Smooth muscle cell (in vitro differentiated cells): ENCODE results near the gene ZDHHC3. TPM values are rescaled to one million over a fixed set of nuclear protein-coding genes. Genes with fewer than 3 reads are reported as not detected.

ENCODE experiments used
- DNase-seq: peaks from one replicate; lab custom pipeline; 2025; ENCODE audit not compliant: unreplicated experiment; lab: John Stamatoyannopoulos, UW
- H2AFZ ChIP-seq: fragments of 200-600 bp; sonication (generic); 2 replicates; pipeline ENCODE4 v1.6.0; 2016; ENCODE audit warnings: antibody characterized with exemption, low read depth, mild to moderate bottlenecking
- H3F3A ChIP-seq: fragments of 200-600 bp; sonication (generic); 2 replicates; pipeline ENCODE4 v1.6.0; 2017; ENCODE audit warnings: antibody characterized with exemption, low read depth
- H3K27ac ChIP-seq: fragments of 200-600 bp; sonication (generic); 2 replicates; pipeline ENCODE4 v1.5.1; 2016; ENCODE audit warnings: low read depth, mild to moderate bottlenecking
- H3K27me3 ChIP-seq: fragments of 200-600 bp; sonication (generic); 2 replicates; pipeline ENCODE4 v1.6.1; 2016; ENCODE audit warnings: low read depth, mild to moderate bottlenecking
- H3K36me3 ChIP-seq: fragments of 200-600 bp; sonication (generic); 2 replicates; pipeline ENCODE4 v1.5.1; 2016; ENCODE audit warnings: low read depth
- H3K4me1 ChIP-seq: fragments of 200-600 bp; sonication (generic); 2 replicates; pipeline ENCODE4 v1.5.1; 2016; ENCODE audit warnings: low read depth
- H3K4me2 ChIP-seq: fragments of 200-600 bp; sonication (generic); 2 replicates; pipeline ENCODE4 v1.6.0; 2016; ENCODE audit warnings: mild to moderate bottlenecking
- H3K4me3 ChIP-seq: fragments of 200-600 bp; sonication (generic); 2 replicates; pipeline ENCODE4 v1.5.1; 2016; ENCODE audit warnings: mild to moderate bottlenecking
- H3K79me2 ChIP-seq: fragments of 200-600 bp; sonication (generic); 2 replicates; pipeline ENCODE4 v1.6.0; 2016; ENCODE audit warnings: low read depth, mild to moderate bottlenecking
- H3K9ac ChIP-seq: fragments of 200-600 bp; sonication (generic); 2 replicates; pipeline ENCODE4 v1.6.0; 2016; ENCODE audit warnings: low read depth
- H3K9me3 ChIP-seq: fragments of 200-600 bp; sonication (generic); replicated peaks from 2 replicates; pipeline ENCODE4 v1.5.1; 2016; ENCODE audit warnings: low read depth
- H4K20me1 ChIP-seq: fragments of 200-600 bp; sonication (generic); 2 replicates; pipeline ENCODE4 v1.6.0; 2016; ENCODE audit warnings: low read depth
- WGBS: methylation state at CpG from one replicate; pipeline ENCODE4 v1.1.7; 2016; ENCODE audit warnings: low lambda C conversion rate; 5-methylcytosine and 5-hydroxymethylcytosine counted together
- polyA plus RNA-seq: library from polyadenylated mRNA; unstranded; fragments of >200 nt; fragmentation: Nextera tagmentation; extraction: Ambion mirVana; gene quantifications from 2 replicates; pipeline ENCODE4 v1.2.1, GENCODE V29; 2016
- total RNA-seq: library from RNA; depleted of rRNA; stranded (reverse); fragments of >200 nt; gene quantifications from 2 replicates; pipeline ENCODE4 v1.2.3, GENCODE V29; 2014
- TF ChIP-seq, protein P1 (sequence below): fragments of 200-600 bp; sonication (generic); IDR thresholded peaks from 2 replicates; pipeline ENCODE4 v1.5.1; 2017; ENCODE audit warnings: borderline replicate concordance, mild to moderate bottlenecking, antibody characterized with exemption; ENCODE audit not compliant: insufficient read depth, poor library complexity, severe bottlenecking

Gene ZDHHC3
- total and polyA plus RNA-seq, 2 experiments from 2014 or later: 40.5 to 63.7 TPM

DNA sequence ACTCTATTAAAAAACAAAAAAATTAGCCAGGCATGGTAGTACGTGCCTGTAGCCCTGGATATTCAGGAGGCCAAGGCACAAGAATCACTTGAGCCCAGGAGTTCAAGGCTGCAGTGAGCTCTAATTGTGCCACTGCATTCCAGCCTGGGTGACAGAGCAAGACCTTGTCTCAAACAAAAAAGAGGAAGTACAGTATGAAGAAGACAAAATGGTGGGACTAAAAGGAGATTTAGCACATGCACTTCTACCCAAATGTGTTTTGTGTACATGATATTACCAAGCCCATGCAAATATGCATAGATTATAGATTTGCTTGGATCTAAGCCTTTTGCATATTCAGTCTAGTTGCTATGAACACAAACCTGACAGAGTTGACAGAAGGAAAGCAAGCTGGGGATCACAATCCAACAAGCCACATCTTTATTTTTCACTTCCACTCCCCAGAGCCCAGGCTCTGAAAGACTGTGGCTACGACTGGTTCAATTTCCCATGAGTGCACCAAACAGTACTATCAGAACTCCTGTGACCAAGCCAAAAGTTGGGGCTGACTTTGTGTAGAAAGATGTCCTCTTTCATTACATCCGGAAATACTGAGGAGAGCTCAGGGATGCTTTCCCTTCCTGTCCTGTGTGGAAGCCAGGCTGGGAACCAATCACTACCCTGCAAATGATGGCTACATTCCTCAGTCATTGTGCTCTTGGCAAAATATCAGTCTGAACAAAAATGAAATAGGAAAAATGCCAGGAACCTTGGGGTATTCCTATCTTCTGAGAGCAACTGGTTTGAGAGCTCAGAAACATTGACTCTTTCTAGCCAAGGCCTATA lies 52.1 kb downstream of the ZDHHC3 start:
- no peaks in the 10 kb centered on the region for H3K27me3 ChIP-seq
- H3F3A ChIP-seq: no peaks in the 10 kb centered on the region
- H3K9me3 ChIP-seq: no peaks in the 10 kb centered on the region
- H3K9ac ChIP-seq: no peak overlapping the region
- H3K4me2 ChIP-seq: no peak overlapping the region
- no peak overlapping the region for H3K4me3 ChIP-seq
- H3K36me3 ChIP-seq: no peaks in the 10 kb centered on the region
- H3K4me1 ChIP-seq: no peaks in the 10 kb centered on the region
- no peak overlapping the region for H2AFZ ChIP-seq
- no peaks in the 10 kb centered on the region for H3K79me2 ChIP-seq
- H4K20me1 ChIP-seq: no peaks in the 10 kb centered on the region
- WGBS: 97% methylated on average over 3 of the region's 3 CpGs
- no peak for DNase-seq
- H3K27ac ChIP-seq: no peak overlapping the region
- TF ChIP-seq, protein P1, sequence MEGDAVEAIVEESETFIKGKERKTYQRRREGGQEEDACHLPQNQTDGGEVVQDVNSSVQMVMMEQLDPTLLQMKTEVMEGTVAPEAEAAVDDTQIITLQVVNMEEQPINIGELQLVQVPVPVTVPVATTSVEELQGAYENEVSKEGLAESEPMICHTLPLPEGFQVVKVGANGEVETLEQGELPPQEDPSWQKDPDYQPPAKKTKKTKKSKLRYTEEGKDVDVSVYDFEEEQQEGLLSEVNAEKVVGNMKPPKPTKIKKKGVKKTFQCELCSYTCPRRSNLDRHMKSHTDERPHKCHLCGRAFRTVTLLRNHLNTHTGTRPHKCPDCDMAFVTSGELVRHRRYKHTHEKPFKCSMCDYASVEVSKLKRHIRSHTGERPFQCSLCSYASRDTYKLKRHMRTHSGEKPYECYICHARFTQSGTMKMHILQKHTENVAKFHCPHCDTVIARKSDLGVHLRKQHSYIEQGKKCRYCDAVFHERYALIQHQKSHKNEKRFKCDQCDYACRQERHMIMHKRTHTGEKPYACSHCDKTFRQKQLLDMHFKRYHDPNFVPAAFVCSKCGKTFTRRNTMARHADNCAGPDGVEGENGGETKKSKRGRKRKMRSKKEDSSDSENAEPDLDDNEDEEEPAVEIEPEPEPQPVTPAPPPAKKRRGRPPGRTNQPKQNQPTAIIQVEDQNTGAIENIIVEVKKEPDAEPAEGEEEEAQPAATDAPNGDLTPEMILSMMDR: no peak

DNA sequence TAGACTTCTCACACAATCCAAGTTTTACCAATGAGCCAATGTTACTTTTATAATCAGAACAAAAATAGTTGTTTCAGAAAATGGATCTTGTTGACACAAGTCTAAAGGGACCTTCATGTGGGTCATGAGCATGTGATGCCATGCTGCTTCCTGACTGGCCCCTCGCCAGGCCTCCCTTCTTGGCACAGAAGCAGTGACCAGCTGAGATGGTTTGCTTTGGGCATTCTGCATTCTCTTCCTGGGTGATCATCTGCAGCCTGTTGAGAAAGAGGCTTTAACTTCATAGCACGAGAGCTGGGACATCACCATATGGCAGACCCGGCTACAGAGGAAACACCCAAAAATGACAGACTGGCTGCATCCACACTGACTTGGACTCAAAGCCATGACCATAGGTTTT lies 55.9 kb downstream of the ZDHHC3 start:
- Histone ChIP-seq H3K36me3 (no peaks in the 10 kb centered on the region), H3F3A (no peaks in the 10 kb centered on the region), H3K4me3 (no peak overlapping the region), H2AFZ (no peak overlapping the region), H3K4me1 (no peaks in the 10 kb centered on the region), H3K9me3 (no peaks in the 10 kb centered on the region), H3K27me3 (no peaks in the 10 kb centered on the region), H3K27ac (no peak overlapping the region), H3K4me2 (no peak overlapping the region), H3K79me2 (no peaks in the 10 kb centered on the region), H4K20me1 (no peaks in the 10 kb centered on the region), H3K9ac (no peak overlapping the region)
- no peak for DNase-seq
- TF ChIP-seq, protein P1: no peak
- WGBS: 100% methylated on average over 3 of the region's 3 CpGs

DNA sequence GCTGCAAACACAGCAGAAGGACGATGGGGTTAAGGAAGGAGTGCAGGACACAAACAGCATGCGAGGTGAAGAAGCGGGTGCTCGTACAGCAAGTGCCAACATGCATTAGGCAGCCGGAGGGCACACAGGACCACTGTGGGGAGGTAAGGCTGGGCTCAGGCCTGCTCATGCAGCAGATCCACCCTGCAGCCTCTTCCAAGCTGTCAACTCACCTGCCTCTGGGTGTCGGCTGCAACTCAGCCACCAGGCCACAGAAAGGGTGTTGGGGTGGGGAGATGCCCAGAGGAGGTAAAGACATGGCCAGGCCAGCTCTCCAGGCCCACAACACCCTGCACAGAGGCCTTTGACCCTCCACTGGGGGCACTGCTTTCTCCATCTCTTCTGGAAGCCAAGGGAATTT lies 57.4 kb downstream of the ZDHHC3 start:
- H4K20me1 ChIP-seq: no peaks in the 10 kb centered on the region
- no peak overlapping the region for H3K9ac ChIP-seq
- H2AFZ ChIP-seq: no peak overlapping the region
- H3K4me2 ChIP-seq: no peak overlapping the region
- no peaks in the 10 kb centered on the region for H3K9me3 ChIP-seq
- no peak overlapping the region for H3K4me3 ChIP-seq
- no peak for DNase-seq
- no peaks in the 10 kb centered on the region for H3K36me3 ChIP-seq
- no peak overlapping the region for H3K27ac ChIP-seq
- TF ChIP-seq, protein P1: no peak
- no peaks in the 10 kb centered on the region for H3K27me3 ChIP-seq
- no peaks in the 10 kb centered on the region for H3F3A ChIP-seq
- WGBS: 100% methylated on average over 6 of the region's 6 CpGs
- no peaks in the 10 kb centered on the region for H3K4me1 ChIP-seq
- no peaks in the 10 kb centered on the region for H3K79me2 ChIP-seq

DNA sequence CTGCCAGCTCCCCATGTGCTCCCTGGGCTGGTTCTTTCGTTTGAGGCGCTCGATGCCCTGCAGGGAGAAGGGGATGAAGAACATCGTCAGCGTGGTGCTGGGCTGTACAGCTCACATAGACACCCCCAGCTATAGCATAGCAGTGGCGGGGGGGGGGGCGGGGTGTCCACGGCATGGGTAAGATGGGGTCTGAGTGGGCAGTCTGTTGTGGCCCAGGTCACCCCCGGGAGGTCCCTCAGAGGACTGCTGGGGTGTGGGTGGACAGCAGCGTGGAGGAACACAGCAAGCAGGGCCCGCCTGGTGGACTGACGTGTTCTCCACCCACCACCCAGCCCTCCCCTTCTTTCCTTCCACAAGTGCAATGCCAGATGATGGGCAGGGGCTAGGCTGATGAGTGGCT lies 57.9 kb downstream of the ZDHHC3 start:
- Histone ChIP-seq H3K36me3 (no peaks in the 10 kb centered on the region), H3K4me1 (no peaks in the 10 kb centered on the region), H3K4me2 (no peak overlapping the region), H3K9me3 (no peaks in the 10 kb centered on the region), H3K4me3 (no peak overlapping the region), H3K27me3 (no peaks in the 10 kb centered on the region), H3F3A (no peaks in the 10 kb centered on the region), H4K20me1 (no peaks in the 10 kb centered on the region), H3K27ac (no peak overlapping the region), H3K9ac (no peak overlapping the region), H2AFZ (no peak overlapping the region), H3K79me2 (no peaks in the 10 kb centered on the region)
- no peak for DNase-seq
- 96% methylated on average over 11 of the region's 12 CpGs for WGBS
- TF ChIP-seq, protein P1: no peak
